ENCODE measurements around the gene ELFN2.
A peak's percentile ranks its signal among the peaks of the same experiment; 100 is the strongest.

The ELFN2 gene

DNA sequence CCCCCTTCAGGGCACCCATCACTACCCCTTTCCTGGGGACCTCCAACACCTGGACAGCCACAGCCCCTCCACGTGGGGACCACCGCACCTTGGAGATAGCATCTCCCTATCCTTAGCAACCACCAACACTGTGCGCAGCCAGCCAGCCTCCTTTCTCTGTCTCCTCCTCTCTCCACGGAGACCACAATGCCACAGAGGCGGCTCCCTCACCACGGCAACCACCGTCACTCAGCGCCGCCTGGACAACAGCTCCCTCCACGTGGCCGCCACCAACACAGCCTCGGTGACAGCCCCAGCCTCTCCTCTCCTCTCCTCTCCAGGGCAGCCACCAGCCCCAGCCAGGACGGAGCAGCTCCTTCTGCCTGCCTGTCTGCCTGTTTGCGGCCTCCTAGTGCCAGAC lies 10.5 kb downstream of the ELFN2 start:
- Mint-ChIP-seq H3K4me3 (no peak overlapping the region), H3K27ac (peak overlapping the region; percentile 24), H3K9me3 (no peaks in the 10 kb centered on the region), H3K27me3 (peaks cover 94% of the 10 kb centered on the region), H3K4me1 (ENCODE audit: low read depth) (peaks cover 58% of the 10 kb centered on the region), H3K36me3 (ENCODE audit: low read depth) (no peaks in the 10 kb centered on the region)
- intact Hi-C loops (cut with micrococcal nuclease): no loop called here

DNA sequence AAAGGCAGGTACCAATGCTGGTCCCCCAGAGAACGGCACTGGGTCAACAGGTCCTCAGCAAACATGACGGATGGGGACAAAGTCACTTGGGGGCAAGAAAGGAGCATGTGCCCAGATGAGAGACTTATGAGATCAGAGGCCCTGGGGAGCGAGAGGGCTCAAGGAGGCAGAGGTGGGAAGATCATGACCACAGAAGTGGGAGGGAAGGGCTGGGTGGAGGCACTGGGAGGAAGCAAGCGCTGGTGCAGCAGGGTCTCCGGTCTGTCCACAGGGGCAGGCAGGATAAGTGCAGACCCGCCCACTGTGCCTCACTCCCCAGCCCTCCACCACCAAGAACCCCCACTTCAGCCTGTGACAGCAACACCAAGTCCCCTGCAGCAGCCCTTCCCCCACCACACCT lies 10.9 kb downstream of the ELFN2 start:
- intact Hi-C loops (cut with micrococcal nuclease): no loop called here
- peaks cover 58% of the 10 kb centered on the region for H3K4me1 Mint-ChIP-seq (ENCODE audit: low read depth)
- H3K36me3 Mint-ChIP-seq (ENCODE audit: low read depth): no peaks in the 10 kb centered on the region
- no peak overlapping the region for H3K27ac Mint-ChIP-seq
- H3K27me3 Mint-ChIP-seq: peaks cover 94% of the 10 kb centered on the region
- H3K9me3 Mint-ChIP-seq: no peaks in the 10 kb centered on the region
- H3K4me3 Mint-ChIP-seq: no peak overlapping the region

DNA sequence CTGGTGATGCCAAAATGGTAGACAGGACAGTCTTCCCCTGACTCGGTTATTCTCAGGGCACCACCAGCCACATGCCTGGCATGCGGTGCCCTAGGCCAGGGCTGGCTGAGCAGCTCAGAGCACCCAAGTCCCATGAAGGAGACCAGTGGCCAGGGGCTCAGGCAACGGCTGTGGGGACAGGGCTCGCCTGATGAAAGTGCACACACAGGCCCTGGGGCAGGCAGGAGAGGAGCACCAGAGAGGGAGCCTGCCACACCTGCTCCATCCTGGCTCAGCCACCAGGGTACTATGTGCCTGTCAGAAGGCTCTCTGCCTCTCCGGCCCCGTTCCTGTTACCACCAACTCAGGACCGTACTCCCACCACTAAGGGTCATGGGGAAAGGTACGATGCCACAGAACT lies 12.1 kb downstream of the ELFN2 start:
- no peaks in the 10 kb centered on the region for H3K9me3 Mint-ChIP-seq
- no peak overlapping the region for H3K4me3 Mint-ChIP-seq
- H3K27me3 Mint-ChIP-seq: peaks cover 94% of the 10 kb centered on the region
- intact Hi-C loops (cut with micrococcal nuclease): no loop called here
- H3K36me3 Mint-ChIP-seq (ENCODE audit: low read depth): no peaks in the 10 kb centered on the region
- no peak overlapping the region for H3K27ac Mint-ChIP-seq
- H3K4me1 Mint-ChIP-seq (ENCODE audit: low read depth): peaks cover 58% of the 10 kb centered on the region

- Mint-ChIP-seq H3K9me3 (no peaks in the 10 kb centered on the region), H3K4me1 (ENCODE audit: low read depth) (peaks cover 60% of the 10 kb centered on the region), H3K27ac (no peak overlapping the region), H3K27me3 (peaks cover 91% of the 10 kb centered on the region), H3K36me3 (ENCODE audit: low read depth) (no peaks in the 10 kb centered on the region), H3K4me3 (no peak overlapping the region)
- intact Hi-C loops (cut with micrococcal nuclease): no loop called here
Observed at GRCh38 chr22:37414288-37414687, 13.0 kb downstream of the ELFN2 start.

DNA sequence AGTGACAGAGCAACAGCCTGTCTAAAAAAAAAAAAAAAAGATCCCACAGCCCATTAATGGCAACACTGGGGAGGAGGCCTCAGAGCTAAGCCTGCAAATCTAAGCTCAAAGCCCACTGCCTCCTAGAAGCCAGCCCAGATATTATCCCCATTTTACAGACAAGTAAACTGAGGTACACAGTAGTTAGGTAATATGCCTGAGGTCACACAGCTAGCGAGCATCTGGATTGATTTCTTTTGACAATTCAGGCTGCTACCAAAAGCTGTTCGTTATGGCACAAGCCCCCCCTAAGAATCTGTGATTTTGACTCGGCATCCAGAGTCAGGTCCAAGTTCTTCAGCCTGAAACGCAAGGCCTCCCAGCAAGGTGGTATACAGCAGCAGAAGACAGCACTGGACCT lies 13.7 kb downstream of the ELFN2 start:
- no peaks in the 10 kb centered on the region for H3K36me3 Mint-ChIP-seq (ENCODE audit: low read depth)
- intact Hi-C loops (cut with micrococcal nuclease): no loop called here
- peaks cover 90% of the 10 kb centered on the region for H3K27me3 Mint-ChIP-seq

GRCh38 chr22:37412495-37413250 lies 14.6 kb downstream of the ELFN2 start:
- intact Hi-C loops (cut with micrococcal nuclease): no loop called here
- Mint-ChIP-seq H3K4me3 (no peak overlapping the region), H3K27ac (no peak overlapping the region), H3K36me3 (ENCODE audit: low read depth) (no peaks in the 10 kb centered on the region), H3K4me1 (ENCODE audit: low read depth) (peaks cover 64% of the 10 kb centered on the region), H3K9me3 (no peaks in the 10 kb centered on the region), H3K27me3 (peaks cover 86% of the 10 kb centered on the region)

More for the DNA sequence above, 13.7 kb downstream of the ELFN2 start:
- Mint-ChIP-seq H3K4me3 (no peak overlapping the region), H3K4me1 (ENCODE audit: low read depth) (peaks cover 62% of the 10 kb centered on the region), H3K27ac (no peak overlapping the region), H3K9me3 (no peaks in the 10 kb centered on the region)

- H3K4me1 Mint-ChIP-seq (ENCODE audit: low read depth): peaks cover 57% of the 10 kb centered on the region
- no peaks in the 10 kb centered on the region for H3K9me3 Mint-ChIP-seq
- no peaks in the 10 kb centered on the region for H3K36me3 Mint-ChIP-seq (ENCODE audit: low read depth)
- H3K4me3 Mint-ChIP-seq: no peak overlapping the region
- no peak overlapping the region for H3K27ac Mint-ChIP-seq
- intact Hi-C loops (cut with micrococcal nuclease): no loop called here
- peaks cover 84% of the 10 kb centered on the region for H3K27me3 Mint-ChIP-seq
Observed at GRCh38 chr22:37411655-37412054, 15.6 kb downstream of the ELFN2 start.

DNA sequence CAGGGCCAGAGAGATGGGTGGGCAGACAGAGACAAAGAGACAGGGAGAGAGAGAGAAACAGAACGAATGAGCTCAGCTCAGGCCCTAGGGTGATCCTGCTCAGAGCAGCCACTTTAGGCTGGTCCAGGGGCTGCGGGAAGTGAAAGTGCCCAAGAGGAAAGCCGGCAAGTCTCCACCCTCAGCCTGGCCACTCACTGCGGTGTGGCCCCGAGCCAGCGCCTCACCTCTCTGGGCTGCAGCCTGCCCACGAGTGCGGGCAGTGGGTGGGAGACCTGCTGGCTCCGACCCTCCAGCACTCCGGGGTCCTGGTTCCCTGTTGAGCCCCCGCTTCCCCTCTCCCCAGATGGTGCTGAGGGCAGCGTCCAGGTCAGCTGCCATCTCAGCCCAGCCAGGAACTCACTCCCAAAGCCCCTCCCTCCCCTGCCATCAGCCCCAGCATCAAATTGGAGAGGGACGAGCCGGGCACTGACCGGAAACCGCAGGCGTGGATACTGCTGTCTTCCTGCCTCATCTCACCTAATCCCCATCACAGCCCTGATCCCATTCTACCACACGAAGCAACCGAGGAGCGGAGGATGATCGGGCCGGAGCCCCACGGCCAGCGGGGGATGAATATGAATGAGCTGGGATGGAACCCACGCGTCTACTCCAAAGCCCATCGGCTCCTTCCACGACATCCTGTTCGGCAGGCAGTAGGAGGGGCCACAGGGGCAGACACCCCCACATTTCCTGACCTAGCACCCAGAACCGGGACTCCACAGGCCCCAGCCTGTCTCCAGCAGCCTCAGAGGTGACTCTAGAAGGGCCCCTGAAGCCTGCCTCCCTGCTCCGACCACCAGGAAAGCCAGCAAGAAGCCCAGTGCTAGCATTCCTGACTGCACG lies 16.9 kb downstream of the ELFN2 start:
- Mint-ChIP-seq H3K4me3 (no peak overlapping the region), H3K36me3 (ENCODE audit: low read depth) (no peaks in the 10 kb centered on the region), H3K27me3 (peaks cover 79% of the 10 kb centered on the region), H3K4me1 (ENCODE audit: low read depth) (peaks cover 48% of the 10 kb centered on the region), H3K9me3 (no peaks in the 10 kb centered on the region), H3K27ac (no peak overlapping the region)
- intact Hi-C loops (cut with micrococcal nuclease): no loop called here

- H3K4me1 Mint-ChIP-seq (ENCODE audit: low read depth): peaks cover 48% of the 10 kb centered on the region
- H3K36me3 Mint-ChIP-seq (ENCODE audit: low read depth): no peaks in the 10 kb centered on the region
- peaks cover 71% of the 10 kb centered on the region for H3K27me3 Mint-ChIP-seq
- intact Hi-C loops (cut with micrococcal nuclease): no loop called here
- H3K9me3 Mint-ChIP-seq: no peaks in the 10 kb centered on the region
- H3K4me3 Mint-ChIP-seq: no peak overlapping the region
- no peak overlapping the region for H3K27ac Mint-ChIP-seq
Observed at GRCh38 chr22:37409459-37410050, 17.7 kb downstream of the ELFN2 start.

DNA sequence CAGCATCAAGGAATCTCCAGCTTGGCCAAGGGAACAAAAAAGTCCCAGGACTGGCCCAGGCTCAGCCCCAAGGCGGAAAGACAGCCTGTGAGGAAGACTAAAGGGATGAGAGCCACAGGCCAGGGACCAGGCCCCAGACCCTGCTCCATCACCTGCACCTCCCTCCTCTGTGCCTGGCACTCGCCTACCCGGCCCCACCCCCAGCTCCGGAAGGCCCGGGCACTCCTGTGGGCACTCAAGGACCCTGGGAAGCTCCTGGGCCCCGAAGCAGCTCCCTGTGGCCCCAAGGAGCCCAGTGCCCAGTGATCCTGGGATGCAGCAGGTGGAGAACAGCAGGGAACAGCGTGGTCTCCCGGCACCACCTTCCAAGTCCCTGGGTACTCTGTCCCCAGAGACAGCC lies 18.2 kb downstream of the ELFN2 start:
- H3K27ac Mint-ChIP-seq: no peak overlapping the region
- H3K36me3 Mint-ChIP-seq (ENCODE audit: low read depth): no peaks in the 10 kb centered on the region
- intact Hi-C loops (cut with micrococcal nuclease): no loop called here
- H3K9me3 Mint-ChIP-seq: no peaks in the 10 kb centered on the region
- H3K4me3 Mint-ChIP-seq: no peak overlapping the region
- peaks cover 69% of the 10 kb centered on the region for H3K27me3 Mint-ChIP-seq
- peaks cover 52% of the 10 kb centered on the region for H3K4me1 Mint-ChIP-seq (ENCODE audit: low read depth)

DNA sequence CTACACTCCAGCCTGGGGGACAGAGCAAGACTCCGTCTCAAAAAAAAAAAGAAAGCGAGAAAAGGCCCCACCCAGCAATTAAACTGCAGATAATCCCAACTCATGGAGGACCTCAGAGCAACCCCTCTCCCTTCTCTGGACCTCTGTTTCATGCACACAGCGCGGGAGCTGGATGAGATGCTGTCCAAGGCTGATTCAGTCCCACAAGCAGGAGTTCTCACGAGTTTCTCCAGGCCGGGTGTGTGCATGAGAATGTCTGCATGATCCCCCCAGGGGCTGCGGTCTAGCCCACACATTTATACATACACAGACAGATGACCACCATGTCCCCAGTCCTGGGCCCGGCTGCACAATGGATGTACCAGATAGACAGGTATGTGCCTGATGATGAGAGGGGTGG lies 19.4 kb downstream of the ELFN2 start:
- no peaks in the 10 kb centered on the region for H3K9me3 Mint-ChIP-seq
- H3K27ac Mint-ChIP-seq: no peak overlapping the region
- H3K4me3 Mint-ChIP-seq: no peak overlapping the region
- intact Hi-C loops (cut with micrococcal nuclease): no loop called here
- H3K36me3 Mint-ChIP-seq (ENCODE audit: low read depth): no peaks in the 10 kb centered on the region
- peaks cover 70% of the 10 kb centered on the region for H3K27me3 Mint-ChIP-seq
- peaks cover 53% of the 10 kb centered on the region for H3K4me1 Mint-ChIP-seq (ENCODE audit: low read depth)

DNA sequence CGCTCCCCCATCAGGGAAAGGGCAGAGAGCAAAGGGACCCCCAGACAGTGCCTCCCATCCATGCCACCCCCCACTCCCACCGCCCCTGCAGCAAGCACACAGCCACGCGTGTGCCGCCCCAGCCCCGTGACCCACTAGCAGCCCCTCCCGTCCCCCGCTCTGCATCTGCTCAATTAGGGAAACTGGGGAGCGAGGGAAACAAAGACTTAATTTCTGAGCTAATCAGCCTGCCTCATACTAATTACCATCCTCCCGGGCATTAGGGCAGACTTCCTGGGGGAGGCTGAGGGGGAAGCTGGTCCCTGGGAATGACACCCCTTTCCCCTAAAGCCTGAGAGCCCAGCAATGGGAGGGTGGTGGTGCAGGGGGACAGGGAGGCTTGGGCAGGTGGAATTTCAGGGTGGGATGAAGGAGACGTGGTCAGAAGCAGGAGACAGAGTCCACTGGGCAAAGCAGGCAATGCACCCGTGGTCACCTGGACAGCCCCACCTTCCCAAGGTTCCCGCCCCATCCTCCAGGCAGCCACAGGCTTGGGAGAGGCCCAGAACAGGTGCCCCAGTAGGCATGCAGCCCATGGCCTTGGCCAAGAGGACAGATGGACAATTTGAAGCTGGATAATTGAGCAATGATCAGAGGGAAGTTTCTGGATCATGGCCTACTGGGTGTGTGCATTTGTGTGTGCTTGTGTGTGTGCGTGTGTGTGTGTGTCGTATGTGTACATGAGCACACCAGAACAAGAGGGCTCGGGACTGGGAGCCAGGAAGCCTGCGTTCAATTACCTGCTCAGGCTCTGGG lies 20.6 kb downstream of the ELFN2 start:
- intact Hi-C loops (cut with micrococcal nuclease): no loop called here
- Mint-ChIP-seq H3K27ac (no peak overlapping the region), H3K4me1 (ENCODE audit: low read depth) (peaks cover 41% of the 10 kb centered on the region), H3K4me3 (no peak overlapping the region), H3K9me3 (no peaks in the 10 kb centered on the region), H3K36me3 (ENCODE audit: low read depth) (no peaks in the 10 kb centered on the region), H3K27me3 (peaks cover 71% of the 10 kb centered on the region)

GRCh38 chr22:37404091-37404490 lies 23.2 kb downstream of the ELFN2 start:
- Mint-ChIP-seq H3K4me3 (no peak overlapping the region), H3K27me3 (peaks cover 57% of the 10 kb centered on the region), H3K9me3 (no peaks in the 10 kb centered on the region), H3K27ac (no peak overlapping the region), H3K4me1 (ENCODE audit: low read depth) (peaks cover 15% of the 10 kb centered on the region), H3K36me3 (ENCODE audit: low read depth) (no peaks in the 10 kb centered on the region)
- intact Hi-C loops (cut with micrococcal nuclease): no loop called here

Measured in dendritic cell treated with granulocyte-macrophage colony-stimulating factor and Interleukin-4, amounts not matched to agents 40 ng/mL and 50 ng/mL, for 4 days (primary cell).